Measurements from ENCODE around the gene FAHD1. TPM values are rescaled to one million over a fixed set of nuclear protein-coding genes. Genes with fewer than 3 reads are reported as not detected.
A peak's percentile ranks its signal among the peaks of the same experiment; 100 is the strongest.
"Not testable (repeated sequence)": the region's sequence is repeated elsewhere in the genome, so short reads cannot be mapped to it uniquely, and the experiment has no call there.

FAHD1 gene
- total RNA-seq, 1 donor from 2014 or later = 84.5 TPM

- DNase-seq (ENCODE audit: low read depth in 2 of 2) = no peak
Observed at GRCh38 chr16:1846416-1846815, 19.4 kb downstream of the FAHD1 start.

GRCh38 chr16:1850981-1851380 is 24.0 kb downstream of the FAHD1 start:
- no peak for DNase-seq (ENCODE audit: low read depth in 2 of 2)

- no peak for DNase-seq (ENCODE audit: low read depth in 2 of 2)
Observed at GRCh38 chr16:1851793-1852192, 24.8 kb downstream of the FAHD1 start.

GRCh38 chr16:1857433-1858097 is 30.6 kb downstream of the FAHD1 start:
- DNase-seq (ENCODE audit: low read depth in 2 of 2) = no peak

- DNase-seq (ENCODE audit: low read depth in 2 of 2) = no peak
Observed at GRCh38 chr16:1858189-1858865, 31.3 kb downstream of the FAHD1 start.

- DNase-seq (ENCODE audit: low read depth in 2 of 2) = no peak
Observed at GRCh38 chr16:1859650-1860049, 32.6 kb downstream of the FAHD1 start.

GRCh38 chr16:1861730-1862129 is 34.7 kb downstream of the FAHD1 start:
- DNase-seq (ENCODE audit: low read depth in 2 of 2) = no peak

- DNase-seq (ENCODE audit: low read depth in 2 of 2) = no peak
Observed at GRCh38 chr16:1862394-1862793, 35.4 kb downstream of the FAHD1 start.

GRCh38 chr16:1863681-1864460 is 36.9 kb downstream of the FAHD1 start:
- DNase-seq (ENCODE audit: low read depth in 2 of 2) = peak; percentile 22 to 50

- DNase-seq (ENCODE audit: low read depth in 2 of 2) = no peak
Observed at GRCh38 chr16:1865902-1866690, 39.1 kb downstream of the FAHD1 start.

- peak in 1 of 2 donors; percentile 65 for DNase-seq (ENCODE audit: low read depth in 2 of 2)
Observed at GRCh38 chr16:1870365-1871082, 43.5 kb downstream of the FAHD1 start.

GRCh38 chr16:1871974-1872635 is 45.1 kb downstream of the FAHD1 start, which contains the start of gene MEIOB:
Gene MEIOB (minus strand): TSS chr16:1872164. CDS start chr16:1868175, 3,989 bp downstream.
- DNase-seq (ENCODE audit: low read depth in 2 of 2) = peak in 1 of 2 donors; percentile 28

- DNase-seq (ENCODE audit: low read depth in 2 of 2) = no peak
Observed at GRCh38 chr16:1874854-1875253, 47.8 kb downstream of the FAHD1 start.

GRCh38 chr16:1876066-1876465 is 49.1 kb downstream of the FAHD1 start:
- not testable (repeated sequence) for DNase-seq (ENCODE audit: low read depth in 2 of 2)

GRCh38 chr16:1876468-1876867 is 49.5 kb downstream of the FAHD1 start:
- no peak for DNase-seq (ENCODE audit: low read depth in 2 of 2)

GRCh38 chr16:1877089-1877488 is 50.1 kb downstream of the FAHD1 start:
- no peak for DNase-seq (ENCODE audit: low read depth in 2 of 2)

- DNase-seq (ENCODE audit: low read depth in 2 of 2) = no peak
Observed at GRCh38 chr16:1877804-1878203, 50.8 kb downstream of the FAHD1 start.

GRCh38 chr16:1878256-1878655 is 51.2 kb downstream of the FAHD1 start:
- no peak for DNase-seq (ENCODE audit: low read depth in 2 of 2)
